ENCODE data around the gene IL19.
"Not testable (repeated sequence)": the region's sequence is repeated elsewhere in the genome, so short reads cannot be mapped to it uniquely, and the experiment has no call there.

IL19 gene

DNA sequence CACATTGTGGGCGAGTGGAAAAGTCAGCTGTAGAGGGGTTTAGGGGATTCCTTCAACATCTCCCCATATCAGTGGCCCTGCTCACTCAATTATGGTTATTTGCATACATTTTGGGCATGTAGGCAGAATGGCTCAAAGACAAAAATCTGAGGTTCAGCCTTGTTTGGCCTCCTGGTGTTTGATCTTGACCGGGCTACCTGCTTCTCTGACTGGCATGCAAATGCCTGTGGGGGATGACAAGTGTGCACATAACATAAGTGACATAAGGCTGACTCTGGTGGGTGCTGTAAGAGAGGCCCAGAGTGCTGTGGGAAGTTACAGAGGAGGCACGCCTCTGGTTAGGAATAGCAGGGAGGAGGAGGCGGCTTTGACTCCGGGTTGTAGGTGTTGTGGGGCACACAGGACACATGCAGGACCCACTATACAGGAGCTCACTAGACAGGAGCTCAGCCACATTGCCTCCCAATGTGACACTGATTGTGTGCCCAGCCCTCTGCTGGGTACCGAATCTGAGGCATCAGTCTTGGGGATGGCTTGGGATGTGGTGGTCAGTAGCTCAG is 29.4 kb upstream of the IL19 start:
- no peak for DNase-seq

DNA sequence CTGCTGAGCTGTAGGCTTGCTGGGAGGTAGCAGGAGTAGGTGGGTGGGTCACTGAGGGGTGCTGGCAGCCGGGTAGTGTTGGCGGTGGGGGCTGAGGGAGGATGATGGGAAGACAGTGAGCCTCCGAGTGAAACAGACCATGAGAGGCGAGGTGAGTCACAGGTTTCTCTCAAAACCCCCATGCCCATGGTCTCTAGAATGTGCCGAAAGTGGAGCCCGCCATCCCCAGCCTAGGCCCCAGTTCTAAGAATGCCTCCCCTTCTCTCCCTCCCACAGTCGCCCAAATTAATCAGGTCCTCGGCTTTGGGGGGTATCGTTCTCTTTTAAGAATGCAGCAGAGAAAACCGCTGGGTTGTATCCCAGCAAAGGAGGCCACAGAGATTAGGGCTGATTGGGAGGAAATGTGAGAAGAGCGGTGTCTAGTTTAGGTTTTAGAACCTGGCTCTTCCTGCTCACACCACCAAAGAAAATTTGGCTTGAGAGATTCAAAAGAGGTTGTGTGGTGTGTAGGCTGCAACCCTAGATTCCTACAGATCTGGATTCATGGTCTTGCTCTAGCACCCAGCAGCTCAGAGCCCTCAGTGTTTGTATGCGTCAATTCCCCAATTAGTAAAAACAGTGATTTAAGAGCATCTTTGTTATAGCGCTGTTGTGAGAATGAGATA is 27.7 kb upstream of the IL19 start:
- no peak for DNase-seq

DNA sequence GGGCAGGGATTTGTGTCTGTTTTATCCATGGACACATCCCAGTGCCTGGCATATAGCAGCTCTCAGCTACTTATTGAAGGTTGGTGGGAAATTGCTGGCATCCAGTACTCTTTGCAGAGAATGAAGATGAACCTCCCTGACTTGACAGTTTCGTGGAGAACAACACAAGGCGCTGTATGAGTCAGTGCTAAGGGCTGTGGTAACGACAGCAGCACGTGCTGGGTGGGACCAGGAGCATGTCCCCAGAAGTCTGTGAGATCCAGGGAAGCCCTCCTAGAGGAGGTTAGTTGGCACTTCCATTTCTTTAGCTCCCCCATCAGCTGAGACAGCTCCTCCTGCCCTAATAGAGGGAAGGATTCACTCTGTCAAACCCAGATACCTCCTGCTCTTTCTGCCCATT is 25.9 kb upstream of the IL19 start:
- DNase-seq: no peak

DNA sequence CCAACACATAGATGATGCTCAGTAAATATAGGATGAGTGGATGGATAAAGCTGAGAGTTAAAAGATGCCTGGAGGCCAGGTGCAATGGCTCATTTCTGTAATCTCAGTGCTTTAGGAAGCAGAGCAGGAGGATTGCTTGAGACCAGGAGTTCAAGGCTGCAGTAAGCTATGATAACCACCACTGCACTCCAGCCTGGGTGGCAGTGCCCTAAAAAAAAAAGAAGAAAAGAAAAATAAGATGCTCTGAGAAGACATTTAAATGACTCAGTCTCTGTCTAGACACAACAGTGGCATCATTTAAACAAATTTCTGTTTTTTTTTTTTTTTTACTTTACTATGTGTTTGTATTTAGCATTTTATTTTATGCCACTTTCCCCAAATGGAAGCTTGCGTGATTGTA is 25.3 kb upstream of the IL19 start:
- no peak for DNase-seq

DNA sequence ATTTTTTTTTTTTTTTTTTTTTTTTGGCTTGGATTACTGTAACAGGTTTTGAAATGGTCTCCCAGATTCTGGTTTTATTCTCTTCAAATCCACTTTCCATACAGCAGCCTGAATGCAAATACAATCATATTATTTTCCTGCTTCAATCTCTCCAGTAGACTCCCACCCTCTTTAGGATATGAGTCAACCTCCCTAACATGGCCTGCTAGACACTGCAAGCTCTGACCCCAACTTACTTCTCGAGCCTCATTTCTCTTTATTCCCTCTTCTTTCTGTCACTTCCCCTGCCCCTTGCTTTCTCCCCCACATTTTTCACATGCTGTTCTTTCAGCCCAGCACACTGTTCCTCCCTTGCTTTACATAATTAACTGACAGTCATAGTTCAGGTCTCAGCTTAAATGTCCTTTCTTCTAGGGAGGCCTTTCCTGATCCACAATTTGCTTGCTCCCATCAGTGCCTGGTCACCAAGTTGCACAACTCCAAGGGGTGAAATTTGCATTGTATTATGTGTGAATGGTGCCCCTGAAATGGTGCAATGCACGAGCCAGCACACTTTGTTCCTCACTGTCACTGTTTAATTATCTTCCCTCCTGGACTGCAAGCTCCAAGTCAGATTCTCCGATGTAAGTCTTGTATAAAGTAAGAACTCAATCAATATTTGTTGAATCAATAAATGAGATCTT is 22.1 kb upstream of the IL19 start:
- no peak for DNase-seq

DNA sequence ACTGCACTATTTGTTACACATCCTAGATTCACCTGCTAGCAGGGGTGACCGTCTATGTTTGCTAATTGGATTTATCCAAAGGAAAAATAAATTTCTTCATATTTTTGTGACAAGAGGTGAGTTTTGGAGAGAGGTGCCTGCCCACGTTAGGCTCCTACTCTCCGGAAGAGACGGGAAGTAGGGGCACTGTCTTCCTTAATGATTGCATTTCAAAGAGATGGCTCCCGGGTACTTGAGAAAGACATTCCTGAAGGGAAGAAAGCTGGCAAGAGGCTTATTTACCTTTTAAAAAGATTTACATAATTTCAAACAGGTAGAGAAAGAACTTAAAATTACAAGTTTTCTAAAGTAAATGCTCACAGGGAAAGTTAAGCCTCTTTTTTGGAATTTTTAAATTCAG is 18.7 kb upstream of the IL19 start:
- DNase-seq: no peak

DNA sequence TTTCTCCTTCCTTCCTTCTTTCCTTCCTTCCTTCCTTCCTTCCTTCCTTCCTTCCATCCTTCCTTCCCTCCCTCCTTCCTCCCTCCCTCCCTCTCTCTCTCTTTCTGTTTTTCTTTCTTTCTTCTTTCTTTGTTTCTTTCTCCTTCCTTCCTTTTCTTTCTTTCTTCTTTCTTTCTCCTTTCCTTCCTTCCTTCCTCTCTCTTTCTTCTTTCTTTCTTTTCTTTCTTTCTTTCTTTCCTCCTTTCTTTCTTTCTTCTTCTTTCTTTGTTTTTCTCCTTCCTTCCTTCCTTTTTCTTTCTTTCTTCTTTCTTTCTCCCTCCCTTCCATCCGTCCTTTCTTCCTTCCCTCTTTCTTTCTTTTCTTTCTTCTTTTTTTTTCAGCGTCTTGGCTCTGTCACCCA is 18.1 kb upstream of the IL19 start:
- no peak for DNase-seq

DNA sequence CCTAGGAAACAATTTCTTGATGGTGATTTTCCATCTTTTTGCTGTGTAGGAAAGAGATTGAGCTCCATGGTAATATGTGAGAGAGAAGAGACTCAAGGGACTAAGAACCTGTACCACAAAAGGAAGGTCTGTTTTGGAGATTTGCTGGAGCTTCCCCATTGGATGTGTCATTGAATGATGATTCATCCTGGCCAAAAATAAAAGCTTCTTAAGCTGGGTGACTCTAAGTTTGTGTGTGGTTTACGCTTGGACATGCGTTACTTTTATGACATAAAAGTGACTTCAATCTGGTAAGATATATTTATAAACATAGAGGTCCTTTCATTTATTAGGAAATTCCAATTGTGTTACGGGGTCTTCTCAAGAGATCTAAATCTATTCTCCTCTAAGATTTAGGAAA is 17.4 kb upstream of the IL19 start:
- no peak for DNase-seq

DNA sequence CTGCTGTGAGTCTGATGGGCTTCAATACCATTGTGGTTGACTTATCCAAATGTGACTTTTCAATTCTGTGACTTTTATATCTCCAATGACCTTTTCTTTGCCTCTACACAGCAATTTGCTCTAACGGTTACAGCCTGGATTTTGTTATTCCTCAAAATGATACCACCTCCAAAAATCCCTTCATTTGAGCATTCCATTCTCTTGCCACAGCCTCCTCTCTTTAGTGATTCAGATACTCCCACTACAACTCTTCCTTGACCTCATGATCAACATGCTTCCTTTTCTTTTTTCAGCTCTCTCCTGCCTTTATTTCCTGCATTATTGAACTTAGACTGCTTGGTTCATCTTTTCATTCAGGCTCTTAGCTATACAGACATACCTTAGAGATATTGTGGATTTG is 16.6 kb upstream of the IL19 start:
- DNase-seq: no peak

DNA sequence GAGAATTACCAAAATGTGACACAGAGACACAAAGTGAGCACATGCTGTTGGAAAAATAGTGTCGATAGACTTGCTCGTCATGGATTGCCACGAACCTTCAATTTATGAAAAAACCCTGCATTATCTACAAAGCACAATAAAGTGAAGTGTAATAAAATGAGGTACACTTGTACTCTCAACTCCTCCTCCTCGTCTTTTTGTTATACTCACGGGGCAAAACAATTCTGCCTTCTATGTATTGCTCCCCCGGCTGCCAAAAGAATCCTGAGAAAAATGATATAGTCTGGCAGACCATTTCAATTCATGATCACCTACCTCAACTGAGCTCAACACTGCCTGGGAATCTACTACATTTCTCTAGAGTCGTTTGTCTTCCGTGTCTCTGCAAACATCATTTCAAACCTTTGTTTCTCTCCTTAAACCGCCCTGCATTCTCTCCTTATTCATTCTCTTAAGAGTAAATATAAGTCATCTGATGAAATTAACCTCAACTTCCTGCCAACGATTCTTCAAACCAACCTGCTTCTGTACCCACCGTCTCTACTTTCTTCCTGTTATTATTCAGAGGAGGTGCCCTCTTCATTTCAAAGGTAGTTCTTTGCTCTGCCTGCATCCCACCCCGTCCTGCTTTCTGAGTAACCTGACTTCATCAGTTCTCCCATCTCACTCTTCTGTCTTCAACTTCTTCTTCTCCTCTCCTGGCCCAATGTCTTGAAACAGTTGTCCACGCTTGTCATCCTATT is 12.9 kb upstream of the IL19 start:
- no peak for DNase-seq

DNA sequence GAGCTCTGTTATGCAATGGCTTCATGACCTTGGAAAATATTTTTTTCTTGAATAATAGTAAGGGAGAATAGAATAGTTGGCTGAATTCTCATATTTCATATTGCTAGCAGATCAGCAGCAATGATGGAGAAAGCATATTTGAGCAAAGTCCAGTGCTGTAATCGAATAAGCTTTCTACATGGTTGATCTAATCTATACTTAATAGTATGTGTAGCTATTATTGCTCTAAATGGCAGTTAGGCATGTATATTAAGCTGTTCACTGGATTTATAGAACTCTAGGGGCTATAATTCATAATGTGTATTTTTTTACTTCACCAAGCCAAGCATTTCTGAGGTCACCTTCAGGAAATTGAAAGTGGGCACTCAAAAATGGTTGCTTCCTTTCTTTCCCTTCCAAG is 10.0 kb upstream of the IL19 start:
- no peak for DNase-seq

DNA sequence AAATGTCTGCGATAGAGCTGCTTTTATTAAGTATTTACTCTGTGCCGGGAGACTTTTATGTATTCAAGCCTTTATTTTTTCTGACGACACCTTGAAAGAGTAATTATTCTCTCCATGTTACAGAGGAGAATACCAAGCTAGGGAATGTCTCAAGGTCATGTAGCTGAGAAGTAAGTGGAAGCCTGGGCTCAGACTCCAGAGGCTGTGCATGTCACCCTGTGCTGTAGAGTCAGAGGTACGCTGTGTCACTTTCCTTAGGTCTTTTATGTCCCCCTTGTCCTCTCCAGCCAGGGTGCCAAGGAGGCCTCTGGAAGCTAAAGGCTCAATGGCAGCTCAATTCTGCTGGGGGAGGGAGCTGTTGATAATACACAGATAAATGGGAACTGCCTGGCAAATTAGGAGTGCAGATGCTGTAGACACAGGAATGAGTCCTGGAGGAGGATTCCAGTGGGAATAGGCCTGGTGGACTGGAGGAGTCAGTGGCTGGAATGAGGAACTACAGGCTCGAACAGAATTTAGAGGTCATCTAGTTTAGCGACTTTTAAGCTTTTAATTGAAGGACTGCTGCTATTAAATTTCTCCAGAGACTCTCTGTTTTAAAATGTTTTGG is 9.3 kb upstream of the IL19 start:
- DNase-seq: no peak

DNA sequence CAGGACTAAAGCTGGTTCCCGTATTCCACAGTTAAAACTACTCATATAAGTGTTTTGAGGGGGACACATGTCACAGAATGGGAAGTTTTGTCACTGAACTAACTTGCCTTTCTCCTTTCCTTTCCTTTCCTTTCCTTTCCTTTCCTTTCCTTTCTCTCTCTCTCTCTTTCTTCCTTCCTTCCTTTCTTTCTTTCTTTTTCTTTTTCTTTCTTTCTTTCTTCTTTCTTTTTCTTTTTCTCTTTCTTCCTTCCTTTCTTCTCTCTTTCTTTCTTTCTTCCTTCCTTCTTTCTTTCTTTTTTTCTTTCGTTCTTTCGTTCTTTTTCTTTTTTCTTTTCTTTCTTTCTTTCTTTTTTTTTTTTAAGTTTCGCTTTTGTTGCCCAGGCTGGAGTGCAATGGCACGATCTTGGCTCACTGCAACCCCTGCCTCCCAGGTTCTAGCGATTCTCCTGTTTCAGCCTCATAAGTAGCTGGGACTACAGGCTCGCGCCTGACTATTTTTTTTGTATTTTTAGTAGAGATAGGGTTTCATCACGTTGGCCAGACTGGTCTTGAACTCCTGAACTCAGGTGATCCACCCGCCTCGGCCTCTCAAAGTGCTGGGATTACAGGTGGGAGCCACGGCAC is 7.7 kb upstream of the IL19 start:
- not testable (repeated sequence) for DNase-seq

DNA sequence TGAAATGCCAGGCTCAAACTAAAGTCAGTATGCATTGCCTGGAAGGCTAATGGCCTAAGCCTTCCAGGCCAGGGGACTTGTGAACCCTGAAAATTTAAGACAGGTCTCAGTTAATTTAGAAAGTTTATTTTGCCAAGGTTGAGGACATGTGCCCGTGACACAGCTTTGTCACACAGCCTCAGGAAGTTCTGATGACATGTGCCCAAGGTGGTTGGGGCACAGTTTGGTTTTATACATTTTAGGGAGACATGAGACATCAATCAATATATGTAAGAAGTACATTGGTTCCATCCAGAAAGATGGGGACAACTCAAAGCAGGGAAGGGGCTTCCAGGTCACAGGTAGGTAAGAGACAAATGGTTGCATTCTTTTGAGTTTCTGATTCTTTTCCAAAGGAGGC is 4.8 kb upstream of the IL19 start:
- DNase-seq: not testable (repeated sequence)

DNA sequence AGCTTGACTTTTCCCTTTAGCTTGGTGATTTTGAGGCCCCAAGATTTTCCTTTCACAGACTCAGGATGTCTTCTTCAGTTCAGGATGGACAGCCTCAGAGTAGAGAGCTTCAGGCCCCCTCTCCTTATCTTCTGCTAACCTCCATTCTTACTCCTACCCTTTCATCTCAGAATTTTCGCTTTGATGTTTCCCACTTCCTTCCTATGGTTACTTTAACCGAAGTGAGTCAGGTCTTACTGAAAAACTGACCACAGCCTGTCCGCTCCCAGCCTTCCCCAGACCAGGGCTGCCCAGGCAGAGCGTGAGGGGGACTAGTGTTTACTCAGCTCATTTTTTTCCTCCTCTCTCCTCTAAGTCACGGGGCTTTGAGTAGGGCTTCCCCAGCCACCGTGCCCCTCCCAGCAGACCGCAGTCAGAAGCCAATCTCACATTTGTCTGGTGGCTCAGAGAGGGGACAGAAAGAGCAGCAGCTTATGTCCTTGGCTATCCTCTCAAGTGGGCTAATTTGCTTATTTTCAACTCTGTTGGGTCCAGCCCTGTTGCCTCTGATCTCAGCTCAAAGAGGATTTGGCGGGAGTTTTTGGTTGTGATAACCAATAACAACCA is 4.2 kb upstream of the IL19 start:
- no peak for DNase-seq

DNA sequence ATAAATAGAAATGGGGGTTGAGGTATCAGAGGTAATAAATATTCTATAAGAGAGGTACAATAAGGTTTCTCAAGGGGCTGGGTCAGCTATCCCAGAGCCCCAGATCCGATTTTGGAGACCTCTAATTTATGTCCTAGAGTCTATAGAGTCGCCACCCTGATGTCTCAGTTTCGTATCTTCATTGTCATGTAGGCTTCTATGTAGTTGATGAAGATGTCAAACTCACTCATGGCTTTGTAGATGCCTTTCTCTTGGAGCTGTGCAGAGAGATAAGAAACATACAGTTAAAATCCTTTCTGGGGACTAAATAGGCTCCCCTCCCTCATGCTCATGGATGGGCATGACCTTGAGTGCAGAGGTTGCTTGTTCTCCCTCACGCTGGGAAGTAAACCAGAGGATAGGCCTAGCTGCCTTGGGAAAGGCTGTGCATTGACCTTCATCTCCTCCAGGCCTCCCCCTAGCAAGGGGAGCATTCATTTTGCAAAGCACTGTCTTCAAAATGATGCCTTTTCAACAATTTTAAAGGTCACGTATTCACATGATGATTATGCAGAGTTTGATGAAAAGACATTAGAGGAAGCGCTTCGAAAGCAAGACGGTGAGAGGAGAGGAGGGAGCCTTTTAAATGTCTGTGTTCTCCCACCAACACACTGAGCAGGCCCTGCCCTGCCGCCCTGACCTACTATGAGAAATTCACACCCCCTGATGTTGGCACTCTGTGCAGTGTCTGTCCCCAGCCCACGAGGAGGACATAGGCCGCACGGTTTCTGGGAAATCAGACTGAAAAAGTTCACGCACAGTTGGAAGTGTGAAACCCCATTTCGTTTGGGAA is 1.9 kb upstream of the IL19 start:
- no peak for DNase-seq

DNA sequence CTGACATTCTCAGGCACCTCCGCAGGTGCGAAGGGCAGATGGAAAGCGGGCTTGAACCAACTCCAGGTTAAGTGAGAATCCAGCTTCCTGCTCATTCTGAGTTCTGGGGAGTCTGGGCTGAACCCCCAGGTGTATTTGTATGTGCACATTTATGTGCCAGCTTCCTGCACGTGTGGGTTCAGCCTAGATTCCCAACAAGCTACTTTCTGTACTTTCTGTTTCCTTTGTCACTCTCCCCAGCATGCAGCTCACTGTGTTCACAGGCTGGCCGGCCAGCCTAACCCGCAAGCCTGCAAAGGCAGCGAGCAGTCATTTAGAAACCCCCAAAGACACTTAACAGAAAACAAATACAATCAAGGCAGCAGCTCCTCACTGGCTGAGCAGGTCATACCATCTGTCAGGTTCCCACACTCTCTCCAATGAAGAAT is 1.3 kb upstream of the IL19 start:
- DNase-seq: no peak

DNA sequence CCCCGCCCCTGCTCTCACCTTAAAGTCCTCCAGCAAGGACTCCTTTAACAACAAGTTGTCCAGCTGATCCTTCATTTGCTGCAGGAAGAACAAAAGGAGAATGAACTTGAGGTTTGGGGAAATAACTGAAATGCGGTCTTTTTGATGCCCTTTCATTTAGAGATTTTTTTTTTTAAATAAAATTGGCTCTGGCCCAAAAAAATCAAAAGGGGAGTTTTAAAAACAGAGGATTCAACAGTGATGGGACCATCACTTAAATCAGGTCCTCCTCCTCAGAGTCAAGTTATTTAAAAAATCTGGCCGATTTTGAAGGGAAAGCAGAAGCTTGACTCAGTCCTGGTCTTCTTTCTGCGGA is 742 bp downstream of the IL19 start:
- DNase-seq: no peak

DNA sequence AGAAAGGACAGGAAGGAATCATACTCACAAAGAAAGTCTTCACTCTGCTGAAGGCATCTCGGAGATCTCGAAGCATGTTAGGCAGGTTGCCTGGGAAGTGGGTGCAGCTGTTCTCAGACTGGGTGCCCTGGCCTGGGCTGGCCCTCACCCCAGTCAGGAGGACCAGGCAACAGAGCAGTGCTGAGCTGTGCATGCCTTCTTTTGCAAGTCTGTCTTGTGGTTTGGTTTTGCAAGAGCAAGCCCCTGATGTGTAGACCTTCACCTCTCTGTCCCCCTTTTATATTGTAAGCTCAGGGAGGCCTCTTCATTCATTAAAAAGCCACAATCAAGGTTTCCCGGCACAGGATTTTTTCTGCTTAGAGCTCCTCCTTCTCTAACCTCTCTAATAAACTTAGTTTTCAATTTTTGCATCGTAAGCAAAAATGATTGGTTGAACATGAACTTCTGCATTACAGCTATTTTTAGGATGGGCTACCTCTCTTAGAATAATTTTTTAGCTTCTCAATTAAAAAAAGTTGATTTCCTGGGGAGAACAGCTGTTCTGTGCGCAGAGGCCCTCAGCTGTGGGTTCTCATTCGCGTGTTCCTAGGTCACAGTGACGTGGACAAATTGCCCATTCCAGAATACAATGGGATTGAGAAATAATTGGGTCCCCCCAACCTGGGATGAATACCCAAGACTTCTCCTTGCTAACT is 1.8 kb downstream of the IL19 start, which contains the start of gene IL10:
IL10 (minus strand) TSS at position 252 of the 695 bp plus-strand sequence; CDS start at position 193, 59 bp downstream.
- no peak for DNase-seq

DNA sequence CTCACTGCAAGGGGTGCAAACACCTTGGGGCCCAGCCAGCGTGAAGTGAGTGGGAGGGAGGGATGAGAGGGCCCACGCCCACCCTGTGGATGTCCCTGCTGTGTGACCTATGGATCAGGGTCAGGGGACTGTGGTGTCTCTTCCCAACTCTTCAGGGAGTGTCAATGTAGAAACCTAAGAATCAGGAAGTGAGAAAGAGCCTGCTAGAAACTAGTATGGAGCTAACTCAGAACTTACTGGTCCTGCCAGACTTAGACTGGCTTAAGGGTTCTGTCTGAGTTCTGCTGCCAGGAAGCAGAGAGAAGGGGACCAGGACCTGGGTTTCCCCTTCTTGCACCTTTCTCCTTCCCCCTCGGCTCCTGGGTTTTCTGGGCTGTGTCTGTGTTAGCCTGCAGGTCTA is 3.5 kb downstream of the IL19 start:
- no peak for DNase-seq

DNA sequence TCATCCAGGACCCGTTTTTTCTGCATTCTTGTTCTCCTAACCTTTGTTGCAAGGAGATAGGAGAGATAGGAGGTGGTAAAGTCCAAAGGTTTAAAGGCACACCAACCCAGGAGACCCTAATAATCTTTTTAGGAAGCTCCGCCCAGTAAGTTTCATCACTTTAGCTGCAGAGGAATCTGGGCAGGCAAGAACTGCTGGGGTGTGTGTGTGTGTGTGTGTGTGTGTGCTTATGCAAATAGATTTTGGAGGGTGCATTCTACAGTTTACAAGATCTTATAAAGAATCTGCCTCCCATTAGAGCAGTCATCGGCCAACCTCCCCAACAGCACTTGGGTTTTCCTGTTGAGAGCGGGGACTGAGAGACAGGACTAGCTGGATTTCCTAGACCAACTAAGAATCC is 5.7 kb downstream of the IL19 start:
- no peak for DNase-seq
